ENCODE measurements around the gene CCSER1.
A peak's percentile ranks its signal among the peaks of the same experiment; 100 is the strongest.

The CCSER1 gene

GRCh38 chr4:90127223-90127705 is at the start of gene CCSER1:
CCSER1 (plus strand) TSS chr4:90127394.
- DNase-seq: peak; percentile 92

- no peak for DNase-seq
Observed at GRCh38 chr4:90078440-90078839, 48.8 kb upstream of the CCSER1 start.

- DNase-seq: no peak
Observed at GRCh38 chr4:90080116-90080515, 47.1 kb upstream of the CCSER1 start.

GRCh38 chr4:90081432-90082144 is 45.6 kb upstream of the CCSER1 start:
- no peak for DNase-seq

GRCh38 chr4:90082449-90082848 is 44.7 kb upstream of the CCSER1 start:
- DNase-seq: no peak

GRCh38 chr4:90084277-90084966 is 42.8 kb upstream of the CCSER1 start:
- no peak for DNase-seq

- no peak for DNase-seq
Observed at GRCh38 chr4:90084967-90085295, 42.3 kb upstream of the CCSER1 start.

GRCh38 chr4:90093526-90093925 is 33.7 kb upstream of the CCSER1 start:
- no peak for DNase-seq

- no peak for DNase-seq
Observed at GRCh38 chr4:90095000-90095399, 32.2 kb upstream of the CCSER1 start.

GRCh38 chr4:90099812-90100211 is 27.4 kb upstream of the CCSER1 start:
- no peak for DNase-seq

- DNase-seq: no peak
Observed at GRCh38 chr4:90103991-90104390, 23.2 kb upstream of the CCSER1 start.

- no peak for DNase-seq
Observed at GRCh38 chr4:90105274-90105673, 21.9 kb upstream of the CCSER1 start.

GRCh38 chr4:90112715-90113114 is 14.5 kb upstream of the CCSER1 start:
- DNase-seq: no peak

GRCh38 chr4:90113881-90114457 is 13.2 kb upstream of the CCSER1 start:
- DNase-seq: no peak

GRCh38 chr4:90118527-90119195 is 8.5 kb upstream of the CCSER1 start:
- DNase-seq: no peak

- DNase-seq: no peak
Observed at GRCh38 chr4:90120037-90120436, 7.2 kb upstream of the CCSER1 start.

GRCh38 chr4:90120815-90121214 is 6.4 kb upstream of the CCSER1 start:
- no peak for DNase-seq

GRCh38 chr4:90121676-90122354 is 5.4 kb upstream of the CCSER1 start:
- DNase-seq: no peak

- no peak for DNase-seq
Observed at GRCh38 chr4:90122355-90122748, 4.8 kb upstream of the CCSER1 start.

GRCh38 chr4:90124276-90124675 is 2.9 kb upstream of the CCSER1 start:
- no peak for DNase-seq

- no peak for DNase-seq
Observed at GRCh38 chr4:90126805-90127204, 389 bp upstream of the CCSER1 start.

GRCh38 chr4:90127706-90128345 is 632 bp downstream of the CCSER1 start:
- no peak for DNase-seq
